IMR-90 (cell line): ENCODE results near the gene MS4A10. TPM values are rescaled to one million over a fixed set of nuclear protein-coding genes. Genes with fewer than 3 reads are reported as not detected.

Source experiments
- ATAC-seq: fragments of 200-7000 bp; cut with Tn5 transposase; 2 replicates; pipeline ENCODE4 v1.9.1; 2020; ENCODE audit warnings: low read depth, mild to moderate bottlenecking, moderate library complexity
- BruUV-seq: library from RNA; stranded (reverse); fragments of 400-500 nt; replicated peaks from 2 replicates; lab custom pipeline; 2021; lab: Mats Ljungman, UMichigan
- CTCF ChIA-PET: fragments of 300-600 bp; formaldehyde crosslinking; extraction: SDS; loops from one replicate; lab custom pipeline; 2021; ENCODE audit warnings: antibody characterized with exemption; lab: Yijun Ruan, JAX
- POLR2A ChIA-PET: fragments of 300-600 bp; sonication (Branson Sonifier 250); formaldehyde crosslinking; loops from one replicate; lab custom pipeline; 2022; ENCODE audit warnings: antibody characterized with exemption; ENCODE audit not compliant: unreplicated experiment; lab: Charles Lee
- DNase-seq: peaks from one replicate; pipeline ENCODE4 v3.0.0; 2013
- H2AFZ ChIP-seq: replicated peaks from 2 replicates; pipeline ENCODE3; 2013; ENCODE audit warnings: low read length, mild to moderate bottlenecking; ENCODE audit not compliant: poor library complexity
- H2AK5ac ChIP-seq: 2 replicates; pipeline ENCODE4 v1.6.1; 2013; ENCODE audit warnings: low read depth, low read length, inconsistent platforms
- H2AK9ac ChIP-seq: replicated peaks from 2 replicates; pipeline ENCODE3; 2013; ENCODE audit warnings: mild to moderate bottlenecking, low read depth, low read length, moderate library complexity; ENCODE audit not compliant: poor library complexity
- H2BK120ac ChIP-seq: 2 replicates; pipeline ENCODE4 v1.6.1; 2013; ENCODE audit warnings: low read depth, low read length, inconsistent platforms
- H2BK15ac ChIP-seq: 3 replicates; pipeline ENCODE4 v1.6.1; 2013; ENCODE audit warnings: low read depth, low read length, inconsistent platforms
- H2BK20ac ChIP-seq: 2 replicates; pipeline ENCODE4 v1.6.1; 2013; ENCODE audit warnings: low read depth, mild to moderate bottlenecking, inconsistent platforms, low read length, moderate library complexity
- H2BK5ac ChIP-seq: 2 replicates; pipeline ENCODE4 v1.6.1; 2013; ENCODE audit warnings: mild to moderate bottlenecking, low read depth, low read length, inconsistent platforms; ENCODE audit not compliant: poor library complexity, severe bottlenecking
- H3K14ac ChIP-seq: replicated peaks from 2 replicates; pipeline ENCODE4 v1.6.1; 2013; ENCODE audit warnings: low read depth, low read length, inconsistent platforms
- H3K18ac ChIP-seq: 2 replicates; pipeline ENCODE4 v1.6.1; 2013; ENCODE audit warnings: low read depth, low read length, control low read depth
- H3K23ac ChIP-seq: 2 replicates; pipeline ENCODE4 v1.6.1; 2013; ENCODE audit warnings: low read depth, low read length, inconsistent platforms
- H3K27ac ChIP-seq: 2 replicates; pipeline ENCODE4 v1.5.1; 2013; ENCODE audit warnings: mild to moderate bottlenecking, control low read depth, low read length; ENCODE audit not compliant: insufficient read depth
- H3K27me3 ChIP-seq: 2 replicates; pipeline ENCODE4 v1.6.1; 2013; ENCODE audit warnings: low read length; ENCODE audit not compliant: control insufficient read depth, insufficient read depth
- H3K36me3 ChIP-seq: 2 replicates; pipeline ENCODE4 v1.6.1; 2013; ENCODE audit warnings: low read length, mixed read lengths; ENCODE audit not compliant: control insufficient read depth, insufficient read depth
- H3K4ac ChIP-seq: 2 replicates; pipeline ENCODE4 v1.6.1; 2013; ENCODE audit warnings: low read depth, low read length, inconsistent platforms
- H3K4me1 ChIP-seq: 2 replicates; pipeline ENCODE4 v1.6.1; 2013; ENCODE audit warnings: low read length, mixed read lengths; ENCODE audit not compliant: control insufficient read depth, insufficient read depth
- H3K4me2 ChIP-seq: 2 replicates; pipeline ENCODE4 v1.6.1; 2013; ENCODE audit warnings: low read depth, mild to moderate bottlenecking, control low read depth, low read length, moderate library complexity
- H3K4me3 ChIP-seq: 2 replicates; pipeline ENCODE4 v1.5.1; 2013; ENCODE audit warnings: low read depth, mild to moderate bottlenecking, control low read depth, low read length, moderate library complexity; ENCODE audit not compliant: insufficient read depth
- H3K56ac ChIP-seq: 2 replicates; pipeline ENCODE4 v1.6.1; 2013; ENCODE audit warnings: low read length, inconsistent platforms; ENCODE audit not compliant: insufficient read depth; ENCODE audit errors: extremely low read depth
- H3K79me1 ChIP-seq, 2 experiments: 2 replicates each; pipeline ENCODE4 v1.6.1; 2013; ENCODE audit warnings: low read length in 2 of 2, inconsistent platforms in 1 of 2, low read depth in 1 of 2
- H3K9ac ChIP-seq: 2 replicates; pipeline ENCODE4 v1.6.1; 2013; ENCODE audit warnings: low read depth, low read length, control low read depth
- H3K9me1 ChIP-seq: 2 replicates; pipeline ENCODE4 v1.6.1; 2013; ENCODE audit warnings: low read length, inconsistent platforms; ENCODE audit not compliant: insufficient read depth
- H3K9me3 ChIP-seq: 2 replicates; pipeline ENCODE4 v1.6.1; 2013; ENCODE audit warnings: low read length; ENCODE audit not compliant: control insufficient read depth, insufficient read depth
- H4K20me1 ChIP-seq: 2 replicates; pipeline ENCODE4 v1.6.1; 2013; ENCODE audit warnings: low read length, inconsistent platforms; ENCODE audit not compliant: insufficient read depth
- H4K5ac ChIP-seq: 2 replicates; pipeline ENCODE4 v1.6.1; 2013; ENCODE audit warnings: mild to moderate bottlenecking, low read depth, low read length, control low read depth
- H4K8ac ChIP-seq, 2 experiments: 2 replicates each; pipeline ENCODE4 v1.6.1; 2013; ENCODE audit warnings: low read depth in 2 of 2, low read length in 2 of 2, control low read depth in 1 of 2, inconsistent platforms in 1 of 2
- H4K91ac ChIP-seq: 2 replicates; pipeline ENCODE4 v1.6.1; 2013; ENCODE audit warnings: low read depth, low read length, inconsistent platforms; ENCODE audit not compliant: insufficient read depth
- BHLHE40 ChIP-seq: fragments of 150-350 bp; IDR thresholded peaks from 2 replicates; pipeline ENCODE4 v1.6.1; 2016; ENCODE audit warnings: mild to moderate bottlenecking, low read depth, low read length
- FOS ChIP-seq: fragments of 150-350 bp; IDR thresholded peaks from 2 replicates; pipeline ENCODE4 v1.6.1; 2016; ENCODE audit warnings: low read depth, low read length
- RAD21 ChIP-seq: IDR thresholded peaks from 2 replicates; pipeline ENCODE4 v1.6.1; 2012; ENCODE audit warnings: low read length, improper control_type of control experiment
- SMC3 ChIP-seq: fragments of 150-350 bp; IDR thresholded peaks from 2 replicates; pipeline ENCODE4 v1.6.1; 2016; ENCODE audit warnings: low read depth, mild to moderate bottlenecking, antibody characterized with exemption, low read length, moderate library complexity
- WGBS, 2 experiments: methylation state at CpG; one replicate each; pipeline versions ENCODE4 v1.1.5 to v1.1.7; 2013; ENCODE audit warnings: missing lambda C conversion rate in 2 of 2; ENCODE audit not compliant: insufficient read length in 1 of 2; ENCODE audit errors: extremely low coverage in 2 of 2; 5-methylcytosine and 5-hydroxymethylcytosine counted together
- dilution Hi-C: fragments of 300-500 bp; cut with HindIII; formaldehyde crosslinking; loops from one replicate; pipeline ENCODE4 v1.14.3; 2018; ENCODE audit warnings: low sequenced_read_pairs; ENCODE audit not compliant: unreplicated experiment
- in situ Hi-C: fragments of 300-500 bp; cut with MboI; formaldehyde crosslinking; loops from 3 replicates; pipeline ENCODE4 v1.14.3; 2019; ENCODE audit warnings: low sequenced_read_pairs, inconsistent platforms, mixed read lengths
- intact Hi-C: fragments of 100-400 bp; cut with micrococcal nuclease; formaldehyde crosslinking; loops from 2 replicates; pipeline ENCODE4 v1.10.0; 2022
- polyA plus RNA-seq, 3 experiments: library from polyadenylated mRNA; depleted of rRNA; stranded (reverse); fragments of >200 nt; gene quantifications; 2 replicates each; pipeline ENCODE4 v1.2.3, GENCODE V29; 2012; ENCODE audit warnings: low replicate concordance in 1 of 3
- total RNA-seq: library from RNA; depleted of rRNA; stranded (reverse); fragments of >200 nt; gene quantifications from 2 replicates; pipeline ENCODE4 v1.2.3, GENCODE V29; 2012

Gene MS4A10
- total and polyA plus RNA-seq, 2 of the 4 experiments (the other 2 are of a cell fraction), result not detected

GRCh38 chr11:60791153-60791933 is 6.2 kb downstream of the MS4A10 start (continued):
- TF ChIP-seq FOS, result no peak

- Histone ChIP-seq H2AFZ (no peak overlapping the region), H4K20me1 (no peaks in the 10 kb centered on the region), H4K91ac (no peak overlapping the region), H2BK20ac (no peak overlapping the region), H3K4ac (no peak overlapping the region), H3K9ac (no peak overlapping the region), H3K23ac (no peak overlapping the region), H3K14ac (no peak overlapping the region), H3K4me3 (no peak overlapping the region), H3K18ac (no peak overlapping the region), H4K5ac (no peak overlapping the region), H3K9me1 (no peaks in the 10 kb centered on the region), H2BK5ac (no peak overlapping the region), H3K9me3 (peaks cover 10% of the 10 kb centered on the region; the same call in 1 of the 2 replicates), H3K36me3 (no peaks in the 10 kb centered on the region), H3K27ac (no peak overlapping the region), H2BK15ac (no peak overlapping the region), H2BK120ac (no peak overlapping the region), H2AK5ac (no peak overlapping the region), H3K79me1 (no peaks in the 10 kb centered on the region), H4K8ac (no peak overlapping the region), H3K4me2 (no peak overlapping the region), H3K4me1 (no peaks in the 10 kb centered on the region; the same call in 1 of the 2 replicates), H2AK9ac (no peak overlapping the region), H3K56ac (no peak overlapping the region), H3K27me3 (peaks cover 43% of the 10 kb centered on the region)
- intact Hi-C loops (no loop called here), dilution Hi-C loops (no loop called here), in situ Hi-C loops (no loop called here)
- BruUV-seq, result no TSS peak
- CTCF ChIA-PET, result no interaction called here
- ATAC-seq (no peak), DNase-seq (no peak)
- TF ChIP-seq RAD21 (no peak), BHLHE40 (no peak), SMC3 (no peak)
- WGBS, 2 experiments, result no CpG with 5 or more reads among the region's 3 CpGs
- POLR2A ChIA-PET, result no interaction called here
Measured at GRCh38 chr11:60792521-60792920, 7.4 kb downstream of the MS4A10 start.
